SU-DHL-6 (cell line): ENCODE results near the gene ZDHHC5.

Source experiments
- H2AFZ ChIP-seq: fragments of 200-600 bp; sonication (generic); 2 replicates; pipeline ENCODE4 v1.6.1; 2014; ENCODE audit warnings: low read depth, mild to moderate bottlenecking, moderate library complexity, mixed read lengths, antibody characterized with exemption, low read length; ENCODE audit not compliant: severe bottlenecking
- H3F3A ChIP-seq: fragments of 200-600 bp; shearing (Covaris generic); 2 replicates; pipeline ENCODE4 v1.6.0; 2016; ENCODE audit warnings: antibody characterized with exemption, mild to moderate bottlenecking; ENCODE audit not compliant: insufficient read depth
- H3K27ac ChIP-seq: fragments of 200-600 bp; sonication (generic); 2 replicates; pipeline ENCODE4 v1.5.1; 2016; ENCODE audit warnings: low read depth, mild to moderate bottlenecking, low read length, moderate library complexity, mixed read lengths
- H3K27me3 ChIP-seq: fragments of 200-600 bp; sonication (generic), shearing (Covaris generic); 2 replicates; pipeline ENCODE4 v1.6.0; 2014; ENCODE audit warnings: mild to moderate bottlenecking, low read length
- H3K36me3 ChIP-seq: fragments of 200-600 bp; sonication (generic); 2 replicates; pipeline ENCODE4 v1.6.1; 2014; ENCODE audit warnings: mild to moderate bottlenecking, low read length, mixed read lengths
- H3K4me2 ChIP-seq: fragments of 300-600, 200-600 bp; shearing (Covaris generic), sonication (generic); 2 replicates; pipeline ENCODE4 v1.6.0; 2014; ENCODE audit warnings: low read length, low read depth, mild to moderate bottlenecking; ENCODE audit not compliant: poor library complexity, severe bottlenecking
- H3K4me3 ChIP-seq: fragments of 200-600 bp; sonication (generic); 2 replicates; pipeline ENCODE4 v1.5.1; 2014; ENCODE audit warnings: antibody characterized with exemption, low read length, mild to moderate bottlenecking, mixed read lengths; ENCODE audit not compliant: insufficient read depth, poor library complexity, severe bottlenecking
- H3K79me2 ChIP-seq: fragments of 200-600 bp; sonication (generic); 2 replicates; pipeline ENCODE4 v1.6.1; 2014; ENCODE audit warnings: mild to moderate bottlenecking, low read length, moderate library complexity; ENCODE audit not compliant: insufficient read depth
- H3K9ac ChIP-seq: fragments of 200-600 bp; sonication (generic); 2 replicates; pipeline ENCODE4 v1.7.0; 2014; ENCODE audit warnings: mild to moderate bottlenecking, low read length
- H3K9me2 ChIP-seq: fragments of 200-600 bp; sonication (generic); replicated peaks from 2 replicates; pipeline ENCODE4 v1.6.1; 2014; ENCODE audit warnings: low read length; ENCODE audit not compliant: insufficient read depth
- H3K9me3 ChIP-seq: fragments of 200-600 bp; sonication (generic); 2 replicates; pipeline ENCODE4 v1.6.1; 2014; ENCODE audit warnings: low read length, mixed read lengths; ENCODE audit not compliant: insufficient read depth
- H4K20me1 ChIP-seq: fragments of 200-600 bp; sonication (generic); 2 replicates; pipeline ENCODE4 v1.6.1; 2014; ENCODE audit warnings: low read depth, mild to moderate bottlenecking, antibody characterized with exemption, low read length, moderate library complexity, mixed read lengths
- CTCF ChIP-seq: fragments of 200-600 bp; sonication (generic); IDR thresholded peaks from one replicate; pipeline ENCODE4 v1.5.1; 2017; ENCODE audit warnings: antibody characterized with exemption, mild to moderate bottlenecking, low read length, moderate library complexity; ENCODE audit not compliant: insufficient read depth, poor library complexity, severe bottlenecking
- EZH2phosphoT487 ChIP-seq: fragments of 200-600 bp; sonication (generic), shearing (Covaris generic); conservative IDR thresholded peaks from 2 replicates; pipeline ENCODE4 v1.6.1; 2018; ENCODE audit warnings: mild to moderate bottlenecking, antibody characterized with exemption, low read length, moderate library complexity, mixed read lengths

Gene ZDHHC5

GRCh38 chr11:57653163-57653562 lies 14.8 kb upstream of the ZDHHC5 start:
- Histone ChIP-seq H3K9me2 (no peaks in the 10 kb centered on the region), H3K27ac (no peak overlapping the region), H3K4me3 (no peak overlapping the region), H4K20me1 (no peaks in the 10 kb centered on the region), H3K79me2 (peaks cover 6% of the 10 kb centered on the region), H3F3A (no peaks in the 10 kb centered on the region), H3K9me3 (no peaks in the 10 kb centered on the region), H3K4me2 (no peak overlapping the region), H2AFZ (no peak overlapping the region), H3K27me3 (no peaks in the 10 kb centered on the region), H3K36me3 (no peaks in the 10 kb centered on the region), H3K9ac (no peak overlapping the region)
- TF ChIP-seq EZH2phosphoT487: no peak
- TF ChIP-seq CTCF: no peak

- no peak overlapping the region for H3K27ac ChIP-seq
- H2AFZ ChIP-seq: peak overlapping the region; percentile 92
- no peaks in the 10 kb centered on the region for H3K9me2 ChIP-seq
- TF ChIP-seq EZH2phosphoT487 (no peak), CTCF (no peak)
- H3K4me2 ChIP-seq: peak overlapping the region; percentile 82
- H3K27me3 ChIP-seq: no peaks in the 10 kb centered on the region
- H4K20me1 ChIP-seq: no peaks in the 10 kb centered on the region
- no peaks in the 10 kb centered on the region for H3K9me3 ChIP-seq
- H3K36me3 ChIP-seq: peaks cover 19% of the 10 kb centered on the region
- peak overlapping the region; percentile 72 for H3K9ac ChIP-seq
- H3K4me3 ChIP-seq: peak overlapping the region; percentile 64
- no peaks in the 10 kb centered on the region for H3F3A ChIP-seq
- peaks cover 22% of the 10 kb centered on the region for H3K79me2 ChIP-seq
Measured at GRCh38 chr11:57656885-57657193, 11.1 kb upstream of the ZDHHC5 start.

- Histone ChIP-seq H4K20me1 (no peaks in the 10 kb centered on the region), H2AFZ (peak within 1 kb of the TSS; percentile 92), H3K9me3 (no peaks in the 10 kb centered on the region), H3K27ac (0 out of 2 replicates have a peak within 1 kb of the TSS, but pooled peaks have one; percentile 3), H3K36me3 (peaks cover 19% of the 10 kb centered on the region), H3K9ac (peak within 1 kb of the TSS; percentile 72), H3K27me3 (no peaks in the 10 kb centered on the region), H3K9me2 (no peaks in the 10 kb centered on the region), H3K79me2 (peaks cover 22% of the 10 kb centered on the region), H3F3A (peaks cover 2% of the 10 kb centered on the region; the same call in 1 of the 2 replicates), H3K4me2 (peak within 1 kb of the TSS; percentile 89), H3K4me3 (peak within 1 kb of the TSS; percentile 76)
- TF ChIP-seq EZH2phosphoT487 (no peak), CTCF (no peak)
Measured at GRCh38 chr11:57657194-57658022, 10.5 kb upstream of the ZDHHC5 start, which contains the start of gene CLP1. TSS of gene CLP1 (plus strand) at chr11:57657762. CDS start at chr11:57659477, 1,715 bp downstream.
